ENCODE results near the gene HBA2. TPM values are rescaled to one million over a fixed set of nuclear protein-coding genes. Genes with fewer than 3 reads are reported as not detected.
A peak's percentile ranks its signal among the peaks of the same experiment; 100 is the strongest.
"Not testable (repeated sequence)": the region's sequence is repeated elsewhere in the genome, so short reads cannot be mapped to it uniquely, and the experiment has no call there.

Gene HBA2
- total RNA-seq (2021; ENCODE audit: unreplicated experiment), result not detected
- polyA plus RNA-seq (2012; ENCODE audit: insufficient read length), result not detected
- not detected for Bru-seq, nascent RNA
- BruChase-seq, experiment 1, labeled RNA remaining after a 2-hour chase, result not detected
- BruChase-seq, experiment 2, labeled RNA remaining after a 6-hour chase, result not detected
- long read RNA-seq, partial matches to known transcripts, result 0 of 1 reads
- long read RNA-seq, other reads (novel, unspliced or antisense), result 0 of 1 reads

DNA sequence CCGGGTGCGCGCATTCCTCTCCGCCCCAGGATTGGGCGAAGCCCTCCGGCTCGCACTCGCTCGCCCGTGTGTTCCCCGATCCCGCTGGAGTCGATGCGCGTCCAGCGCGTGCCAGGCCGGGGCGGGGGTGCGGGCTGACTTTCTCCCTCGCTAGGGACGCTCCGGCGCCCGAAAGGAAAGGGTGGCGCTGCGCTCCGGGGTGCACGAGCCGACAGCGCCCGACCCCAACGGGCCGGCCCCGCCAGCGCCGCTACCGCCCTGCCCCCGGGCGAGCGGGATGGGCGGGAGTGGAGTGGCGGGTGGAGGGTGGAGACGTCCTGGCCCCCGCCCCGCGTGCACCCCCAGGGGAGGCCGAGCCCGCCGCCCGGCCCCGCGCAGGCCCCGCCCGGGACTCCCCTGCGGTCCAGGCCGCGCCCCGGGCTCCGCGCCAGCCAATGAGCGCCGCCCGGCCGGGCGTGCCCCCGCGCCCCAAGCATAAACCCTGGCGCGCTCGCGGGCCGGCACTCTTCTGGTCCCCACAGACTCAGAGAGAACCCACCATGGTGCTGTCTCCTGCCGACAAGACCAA is at the start of gene HBA2:
Gene HBA2, plus strand, starts transcription at position 503 of the 568 bp plus-strand sequence. Its CDS starts 37 bp downstream, at position 540.
- BruUV-seq (replicated peaks); in situ Hi-C loops (cut with HindIII; ENCODE audit: low pct_unique_long_range_greater_than_20kb, low sequenced_read_pairs); H3K9me3 ChIP-seq (ENCODE audit: control insufficient read depth, insufficient read depth, low read depth, low read length); H3K27ac ChIP-seq (ENCODE audit: low read length); H3K36me3 ChIP-seq (ENCODE audit: control insufficient read depth, insufficient read depth, low read length); H3K4me3 ChIP-seq (ENCODE audit: low read depth in 2 of 2, low read length in 2 of 2); POLR2A ChIA-PET; intact Hi-C loops (cut with micrococcal nuclease; ENCODE audit: unreplicated experiment); DNase-seq (ENCODE audit: low read depth, low spot score); H3K4me1 ChIP-seq (ENCODE audit: control insufficient read depth, insufficient read depth, low read length); H3K27me3 ChIP-seq (ENCODE audit: control insufficient read depth, insufficient read depth, low read length): not testable (repeated sequence)
- CTCF ChIA-PET, result interaction anchor here (0.6 kb wide), 1 partner anchor 229 kb away, joined by 3 read pairs; the partner anchor contains the start of gene DECR2
- ATAC-seq, result peak; percentile 23

DNA sequence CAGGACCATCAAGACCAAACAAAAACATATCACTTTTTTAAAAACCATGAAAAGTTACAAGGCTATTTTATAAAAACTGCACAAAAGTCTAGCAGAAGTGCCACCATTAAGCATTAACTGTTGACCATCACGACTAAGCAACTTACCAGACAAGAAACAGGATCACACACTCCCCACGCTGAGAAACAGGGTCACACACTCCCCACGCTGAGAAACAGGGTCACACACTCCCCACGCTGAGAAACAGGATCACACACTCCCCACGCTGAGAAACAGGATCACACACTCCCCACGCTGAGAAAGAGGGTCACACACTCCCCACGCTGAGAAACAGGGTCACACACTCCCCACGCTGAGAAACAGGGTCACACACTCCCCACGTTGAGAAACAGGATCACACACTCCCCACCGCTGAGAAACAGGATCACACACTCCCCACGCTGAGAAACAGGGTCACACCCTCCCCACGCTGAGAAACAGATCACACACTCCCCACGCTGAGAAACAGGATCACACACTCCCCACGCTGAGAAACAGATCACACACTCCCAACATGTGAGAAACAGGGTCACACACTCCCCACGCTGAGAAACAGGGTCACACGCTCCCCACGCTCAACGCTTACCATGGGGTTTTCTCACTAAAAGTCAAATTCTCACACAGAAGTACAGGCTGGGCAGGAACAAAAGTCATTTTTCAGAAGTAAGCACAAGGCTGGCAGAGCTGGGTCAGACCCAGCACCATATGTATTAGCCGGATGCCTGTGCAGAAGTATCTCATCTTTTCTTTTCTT is 48.9 kb upstream of the HBA2 start:
- DNase-seq (ENCODE audit: low read depth, low spot score); CTCF ChIA-PET; H3K4me1 ChIP-seq (ENCODE audit: control insufficient read depth, insufficient read depth, low read length); H3K27me3 ChIP-seq (ENCODE audit: control insufficient read depth, insufficient read depth, low read length); BruUV-seq (replicated peaks); ATAC-seq; H3K4me3 ChIP-seq (ENCODE audit: low read depth in 2 of 2, low read length in 2 of 2); in situ Hi-C loops (cut with HindIII; ENCODE audit: low pct_unique_long_range_greater_than_20kb, low sequenced_read_pairs); H3K9me3 ChIP-seq (ENCODE audit: control insufficient read depth, insufficient read depth, low read depth, low read length); H3K27ac ChIP-seq (ENCODE audit: low read length); H3K36me3 ChIP-seq (ENCODE audit: control insufficient read depth, insufficient read depth, low read length); POLR2A ChIA-PET; intact Hi-C loops (cut with micrococcal nuclease; ENCODE audit: unreplicated experiment): not testable (repeated sequence)

DNA sequence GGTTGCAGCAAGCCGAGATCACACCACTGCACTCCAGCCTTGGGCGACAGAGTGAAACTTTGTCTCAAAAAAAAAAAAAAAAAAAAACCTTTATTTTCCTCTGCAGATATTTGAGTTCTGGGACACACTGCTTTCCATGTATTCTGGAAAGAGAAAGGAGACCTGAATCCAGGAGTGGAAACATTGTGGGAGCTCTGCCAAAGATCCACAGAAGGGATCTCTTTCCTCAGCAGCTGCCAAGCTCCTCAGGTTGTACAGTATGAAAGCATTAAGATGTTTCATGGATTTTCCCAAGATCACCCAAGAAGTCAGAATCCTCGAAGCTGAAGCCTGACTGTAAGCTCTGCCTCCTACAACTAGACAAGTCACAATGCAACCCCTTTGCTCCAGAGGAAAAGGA is 47.7 kb upstream of the HBA2 start:
- CTCF ChIA-PET, result interaction anchor here (0.6 kb wide), 1 partner anchor 238 kb away, joined by 4 read pairs; no protein-coding TSS in a partner anchor
- TF ChIP-seq POLR2AphosphoS5 (IDR thresholded peaks at IDR 0.05; ENCODE audit: low read depth, low read length) (no peak), TCF7L2 (IDR thresholded peaks at IDR 0.05; ENCODE audit: low read depth, low read length) (no peak), SIN3A (IDR thresholded peaks at IDR 0.05; ENCODE audit: borderline replicate concordance, insufficient read depth, low read depth, low read length) (no peak)
- TF ChIP-seq, protein P1, sequence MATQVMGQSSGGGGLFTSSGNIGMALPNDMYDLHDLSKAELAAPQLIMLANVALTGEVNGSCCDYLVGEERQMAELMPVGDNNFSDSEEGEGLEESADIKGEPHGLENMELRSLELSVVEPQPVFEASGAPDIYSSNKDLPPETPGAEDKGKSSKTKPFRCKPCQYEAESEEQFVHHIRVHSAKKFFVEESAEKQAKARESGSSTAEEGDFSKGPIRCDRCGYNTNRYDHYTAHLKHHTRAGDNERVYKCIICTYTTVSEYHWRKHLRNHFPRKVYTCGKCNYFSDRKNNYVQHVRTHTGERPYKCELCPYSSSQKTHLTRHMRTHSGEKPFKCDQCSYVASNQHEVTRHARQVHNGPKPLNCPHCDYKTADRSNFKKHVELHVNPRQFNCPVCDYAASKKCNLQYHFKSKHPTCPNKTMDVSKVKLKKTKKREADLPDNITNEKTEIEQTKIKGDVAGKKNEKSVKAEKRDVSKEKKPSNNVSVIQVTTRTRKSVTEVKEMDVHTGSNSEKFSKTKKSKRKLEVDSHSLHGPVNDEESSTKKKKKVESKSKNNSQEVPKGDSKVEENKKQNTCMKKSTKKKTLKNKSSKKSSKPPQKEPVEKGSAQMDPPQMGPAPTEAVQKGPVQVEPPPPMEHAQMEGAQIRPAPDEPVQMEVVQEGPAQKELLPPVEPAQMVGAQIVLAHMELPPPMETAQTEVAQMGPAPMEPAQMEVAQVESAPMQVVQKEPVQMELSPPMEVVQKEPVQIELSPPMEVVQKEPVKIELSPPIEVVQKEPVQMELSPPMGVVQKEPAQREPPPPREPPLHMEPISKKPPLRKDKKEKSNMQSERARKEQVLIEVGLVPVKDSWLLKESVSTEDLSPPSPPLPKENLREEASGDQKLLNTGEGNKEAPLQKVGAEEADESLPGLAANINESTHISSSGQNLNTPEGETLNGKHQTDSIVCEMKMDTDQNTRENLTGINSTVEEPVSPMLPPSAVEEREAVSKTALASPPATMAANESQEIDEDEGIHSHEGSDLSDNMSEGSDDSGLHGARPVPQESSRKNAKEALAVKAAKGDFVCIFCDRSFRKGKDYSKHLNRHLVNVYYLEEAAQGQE (IDR thresholded peaks at IDR 0.05; ENCODE audit: insufficient read depth in 1 of 2, low read depth in 2 of 2, low read length in 1 of 2), result no peak
- TF ChIP-seq, protein P2, sequence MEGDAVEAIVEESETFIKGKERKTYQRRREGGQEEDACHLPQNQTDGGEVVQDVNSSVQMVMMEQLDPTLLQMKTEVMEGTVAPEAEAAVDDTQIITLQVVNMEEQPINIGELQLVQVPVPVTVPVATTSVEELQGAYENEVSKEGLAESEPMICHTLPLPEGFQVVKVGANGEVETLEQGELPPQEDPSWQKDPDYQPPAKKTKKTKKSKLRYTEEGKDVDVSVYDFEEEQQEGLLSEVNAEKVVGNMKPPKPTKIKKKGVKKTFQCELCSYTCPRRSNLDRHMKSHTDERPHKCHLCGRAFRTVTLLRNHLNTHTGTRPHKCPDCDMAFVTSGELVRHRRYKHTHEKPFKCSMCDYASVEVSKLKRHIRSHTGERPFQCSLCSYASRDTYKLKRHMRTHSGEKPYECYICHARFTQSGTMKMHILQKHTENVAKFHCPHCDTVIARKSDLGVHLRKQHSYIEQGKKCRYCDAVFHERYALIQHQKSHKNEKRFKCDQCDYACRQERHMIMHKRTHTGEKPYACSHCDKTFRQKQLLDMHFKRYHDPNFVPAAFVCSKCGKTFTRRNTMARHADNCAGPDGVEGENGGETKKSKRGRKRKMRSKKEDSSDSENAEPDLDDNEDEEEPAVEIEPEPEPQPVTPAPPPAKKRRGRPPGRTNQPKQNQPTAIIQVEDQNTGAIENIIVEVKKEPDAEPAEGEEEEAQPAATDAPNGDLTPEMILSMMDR (IDR thresholded peaks at IDR 0.05), result no peak
- no peak overlapping the region for H3K4me3 ChIP-seq (ENCODE audit: low read depth in 2 of 2, low read length in 2 of 2)
- no peaks in the 10 kb centered on the region for H3K27me3 ChIP-seq (ENCODE audit: control insufficient read depth, insufficient read depth, low read length)
- BruUV-seq (replicated peaks), result no TSS peak
- in situ Hi-C loops (cut with HindIII; ENCODE audit: low pct_unique_long_range_greater_than_20kb, low sequenced_read_pairs), result no loop called here
- intact Hi-C loops (cut with micrococcal nuclease; ENCODE audit: unreplicated experiment), result no loop called here
- DNase-seq (ENCODE audit: low read depth, low spot score), result no peak
- no peak for ATAC-seq
- no peaks in the 10 kb centered on the region for H3K36me3 ChIP-seq (ENCODE audit: control insufficient read depth, insufficient read depth, low read length)
- POLR2A ChIA-PET, result no interaction called here
- H3K9me3 ChIP-seq (ENCODE audit: control insufficient read depth, insufficient read depth, low read depth, low read length), result no peaks in the 10 kb centered on the region
- H3K27ac ChIP-seq (ENCODE audit: low read length), result no peak overlapping the region
- no peaks in the 10 kb centered on the region for H3K4me1 ChIP-seq (ENCODE audit: control insufficient read depth, insufficient read depth, low read length)
